Measurements from ENCODE around the gene NRXN3. TPM values are rescaled to one million over a fixed set of nuclear protein-coding genes. Genes with fewer than 3 reads are reported as not detected.

NRXN3 gene
- total RNA-seq, 1 experiment from 2014 or later = not detected

GRCh38 chr14:78852040-78852439, 681.9 kb downstream of the NRXN3 start:
- TF ChIP-seq TCF7L2 (IDR thresholded peaks at IDR 0.05; ENCODE audit: low read depth, low read length) (no peak), POLR2AphosphoS5 (IDR thresholded peaks at IDR 0.05; ENCODE audit: low read depth, low read length) (no peak), CTCF (IDR thresholded peaks at IDR 0.05) (no peak), SIN3A (IDR thresholded peaks at IDR 0.05; ENCODE audit: borderline replicate concordance, insufficient read depth, low read depth, low read length) (no peak), REST (IDR thresholded peaks at IDR 0.05; ENCODE audit: insufficient read depth in 1 of 2, low read depth in 2 of 2, low read length in 1 of 2) (no peak)
- no peak for DNase-seq (ENCODE audit: low read depth, low spot score)
- no TSS peak for BruUV-seq (replicated peaks)
- intact Hi-C loops (cut with micrococcal nuclease; ENCODE audit: unreplicated experiment) = no loop called here
- H3K4me1 ChIP-seq (ENCODE audit: control insufficient read depth, insufficient read depth, low read length) = no peaks in the 10 kb centered on the region
- no peak for ATAC-seq
- ChIA-PET CTCF (no interaction called here), POLR2A (no interaction called here)
- no peaks in the 10 kb centered on the region for H3K9me3 ChIP-seq (ENCODE audit: control insufficient read depth, insufficient read depth, low read depth, low read length)
- no peak overlapping the region for H3K27ac ChIP-seq (ENCODE audit: low read length)
- no peak overlapping the region for H3K4me3 ChIP-seq (ENCODE audit: low read depth in 2 of 2, low read length in 2 of 2)
- no peaks in the 10 kb centered on the region for H3K27me3 ChIP-seq (ENCODE audit: control insufficient read depth, insufficient read depth, low read length)
- H3K36me3 ChIP-seq (ENCODE audit: control insufficient read depth, insufficient read depth, low read length) = no peaks in the 10 kb centered on the region
- in situ Hi-C loops (cut with HindIII; ENCODE audit: low pct_unique_long_range_greater_than_20kb, low sequenced_read_pairs) = no loop called here

- H3K36me3 ChIP-seq (ENCODE audit: control insufficient read depth, insufficient read depth, low read length) = no peaks in the 10 kb centered on the region
- BruUV-seq (replicated peaks) = no TSS peak
- no peak overlapping the region for H3K4me3 ChIP-seq (ENCODE audit: low read depth in 2 of 2, low read length in 2 of 2)
- H3K4me1 ChIP-seq (ENCODE audit: control insufficient read depth, insufficient read depth, low read length) = no peaks in the 10 kb centered on the region
- H3K9me3 ChIP-seq (ENCODE audit: control insufficient read depth, insufficient read depth, low read depth, low read length) = no peaks in the 10 kb centered on the region
- in situ Hi-C loops (cut with HindIII; ENCODE audit: low pct_unique_long_range_greater_than_20kb, low sequenced_read_pairs) = no loop called here
- DNase-seq (ENCODE audit: low read depth, low spot score) = no peak
- ChIA-PET CTCF (no interaction called here), POLR2A (no interaction called here)
- intact Hi-C loops (cut with micrococcal nuclease; ENCODE audit: unreplicated experiment) = no loop called here
- no peak for ATAC-seq
- no peak overlapping the region for H3K27ac ChIP-seq (ENCODE audit: low read length)
- no peaks in the 10 kb centered on the region for H3K27me3 ChIP-seq (ENCODE audit: control insufficient read depth, insufficient read depth, low read length)
- TF ChIP-seq CTCF (IDR thresholded peaks at IDR 0.05) (no peak), POLR2AphosphoS5 (IDR thresholded peaks at IDR 0.05; ENCODE audit: low read depth, low read length) (no peak), REST (IDR thresholded peaks at IDR 0.05; ENCODE audit: insufficient read depth in 1 of 2, low read depth in 2 of 2, low read length in 1 of 2) (no peak), TCF7L2 (IDR thresholded peaks at IDR 0.05; ENCODE audit: low read depth, low read length) (no peak), SIN3A (IDR thresholded peaks at IDR 0.05; ENCODE audit: borderline replicate concordance, insufficient read depth, low read depth, low read length) (no peak)
Measured at GRCh38 chr14:78857974-78858373, 687.8 kb downstream of the NRXN3 start.

All from Panc1 (cell line).